HAP-1 (cell line): ENCODE measurements around the gene IRF2BPL.
"Not testable (repeated sequence)": the region's sequence is repeated elsewhere in the genome, so short reads cannot be mapped to it uniquely, and the experiment has no call there.

Experiments used
- DNase-seq, 2 experiments: peaks; one replicate each; pipeline ENCODE4 v3.0.0-alpha.2; 2016 to 2020; ENCODE audit warnings: low spot score in 2 of 2
- H3K27me3 ChIP-seq: fragments of 250-450 bp; sonication (Bioruptor Pico); 2 replicates; pipeline ENCODE4 v1.5.1; 2020; ENCODE audit warnings: low read depth, mild to moderate bottlenecking, moderate library complexity
- H3K36me3 ChIP-seq: fragments of 250-450 bp; sonication (Bioruptor Pico); replicated peaks from 2 replicates; pipeline ENCODE4 v1.5.1; 2020; ENCODE audit warnings: mild to moderate bottlenecking
- H3K4me1 ChIP-seq: fragments of 250-450 bp; sonication (Bioruptor Pico); 2 replicates; pipeline ENCODE4 v1.5.1; 2020; ENCODE audit warnings: mild to moderate bottlenecking
- H3K4me3 ChIP-seq: fragments of 250-450 bp; sonication (Bioruptor Pico); 2 replicates; pipeline ENCODE4 v1.5.1; 2020; ENCODE audit warnings: mild to moderate bottlenecking, moderate library complexity
- H3K9me3 ChIP-seq: fragments of 250-450 bp; sonication (Bioruptor Pico); 2 replicates; pipeline ENCODE4 v1.5.1; 2020; ENCODE audit warnings: mild to moderate bottlenecking, moderate library complexity
- in situ Hi-C: fragments of 300-500 bp; cut with MboI; formaldehyde crosslinking; loops from 3 replicates; pipeline ENCODE4 v1.14.3; 2020; ENCODE audit warnings: low sequenced_read_pairs, inconsistent platforms, mixed read lengths

The IRF2BPL gene

GRCh38 chr14:77022236-77022852, 6.2 kb downstream of the IRF2BPL start:
- in situ Hi-C loops = no loop called here
- Histone ChIP-seq H3K9me3 (no peaks in the 10 kb centered on the region), H3K27me3 (no peaks in the 10 kb centered on the region), H3K36me3 (peaks cover 19% of the 10 kb centered on the region), H3K4me3 (no peak overlapping the region), H3K4me1 (peaks cover 25% of the 10 kb centered on the region)
- no peak for DNase-seq

- DNase-seq, H3K27me3 ChIP-seq, H3K4me3 ChIP-seq, in situ Hi-C loops, H3K9me3 ChIP-seq: not testable (repeated sequence)
- peaks cover 17% of the 10 kb centered on the region for H3K36me3 ChIP-seq
- H3K4me1 ChIP-seq = peaks cover 23% of the 10 kb centered on the region
Observed at GRCh38 chr14:77021424-77021823, 7.1 kb downstream of the IRF2BPL start.

- Histone ChIP-seq H3K4me1 (peaks cover 10% of the 10 kb centered on the region), H3K27me3 (no peaks in the 10 kb centered on the region), H3K9me3 (no peaks in the 10 kb centered on the region), H3K4me3 (no peak overlapping the region), H3K36me3 (no peaks in the 10 kb centered on the region)
- in situ Hi-C loops = no loop called here
- DNase-seq = no peak
Observed at GRCh38 chr14:77018785-77019184, 9.7 kb downstream of the IRF2BPL start.

- no peak for DNase-seq
- Histone ChIP-seq H3K36me3 (no peaks in the 10 kb centered on the region), H3K27me3 (no peaks in the 10 kb centered on the region), H3K4me3 (no peak overlapping the region), H3K9me3 (no peaks in the 10 kb centered on the region), H3K4me1 (peaks cover 10% of the 10 kb centered on the region)
- in situ Hi-C loops = no loop called here
Observed at GRCh38 chr14:77017666-77018065, 10.8 kb downstream of the IRF2BPL start.

GRCh38 chr14:77014734-77015133, 13.8 kb downstream of the IRF2BPL start:
- no peak overlapping the region for H3K4me3 ChIP-seq
- peaks cover 10% of the 10 kb centered on the region for H3K4me1 ChIP-seq
- DNase-seq = no peak
- H3K36me3 ChIP-seq = no peaks in the 10 kb centered on the region
- no peaks in the 10 kb centered on the region for H3K9me3 ChIP-seq
- no peaks in the 10 kb centered on the region for H3K27me3 ChIP-seq
- in situ Hi-C loops = no loop called here

GRCh38 chr14:77014004-77014604, 14.4 kb downstream of the IRF2BPL start:
- Histone ChIP-seq H3K27me3 (no peaks in the 10 kb centered on the region), H3K4me1 (peaks cover 10% of the 10 kb centered on the region), H3K9me3 (no peaks in the 10 kb centered on the region), H3K36me3 (no peaks in the 10 kb centered on the region), H3K4me3 (no peak overlapping the region)
- peak in 1 of 2 experiments; percentile 73 for DNase-seq
- in situ Hi-C loops = no loop called here

- in situ Hi-C loops = no loop called here
- no peaks in the 10 kb centered on the region for H3K36me3 ChIP-seq
- DNase-seq = no peak
- H3K9me3 ChIP-seq = no peaks in the 10 kb centered on the region
- no peaks in the 10 kb centered on the region for H3K27me3 ChIP-seq
- H3K4me1 ChIP-seq = peaks cover 18% of the 10 kb centered on the region
- H3K4me3 ChIP-seq = no peak overlapping the region
Observed at GRCh38 chr14:77012193-77012765, 16.2 kb downstream of the IRF2BPL start.

GRCh38 chr14:77011245-77011644, 17.3 kb downstream of the IRF2BPL start:
- H3K4me1 ChIP-seq = peaks cover 18% of the 10 kb centered on the region
- no peak for DNase-seq
- in situ Hi-C loops = no loop called here

GRCh38 chr14:77009014-77009413, 19.5 kb downstream of the IRF2BPL start:
- Histone ChIP-seq H3K36me3 (no peaks in the 10 kb centered on the region), H3K4me3 (no peak overlapping the region), H3K9me3 (no peaks in the 10 kb centered on the region), H3K27me3 (no peaks in the 10 kb centered on the region), H3K4me1 (peaks cover 12% of the 10 kb centered on the region)
- in situ Hi-C loops = no loop called here
- no peak for DNase-seq

More at GRCh38 chr14:77011245-77011644, 17.3 kb downstream of the IRF2BPL start:
- no peaks in the 10 kb centered on the region for H3K9me3 ChIP-seq
- H3K27me3 ChIP-seq = no peaks in the 10 kb centered on the region
- H3K36me3 ChIP-seq = no peaks in the 10 kb centered on the region
- H3K4me3 ChIP-seq = no peak overlapping the region

- no peak overlapping the region for H3K4me3 ChIP-seq
- no peaks in the 10 kb centered on the region for H3K27me3 ChIP-seq
- no peaks in the 10 kb centered on the region for H3K9me3 ChIP-seq
- in situ Hi-C loops = no loop called here
- peaks cover 8% of the 10 kb centered on the region for H3K4me1 ChIP-seq
- H3K36me3 ChIP-seq = no peaks in the 10 kb centered on the region
- no peak for DNase-seq
Observed at GRCh38 chr14:77008541-77008940, 20.0 kb downstream of the IRF2BPL start.

- Histone ChIP-seq H3K36me3 (no peaks in the 10 kb centered on the region), H3K27me3 (no peaks in the 10 kb centered on the region), H3K9me3 (no peaks in the 10 kb centered on the region), H3K4me1 (peaks cover 8% of the 10 kb centered on the region), H3K4me3 (no peak overlapping the region)
- no peak for DNase-seq
- in situ Hi-C loops = no loop called here
Observed at GRCh38 chr14:77007975-77008421, 20.5 kb downstream of the IRF2BPL start.

GRCh38 chr14:77007183-77007974, 21.1 kb downstream of the IRF2BPL start:
- Histone ChIP-seq H3K9me3 (no peaks in the 10 kb centered on the region), H3K36me3 (no peaks in the 10 kb centered on the region), H3K27me3 (no peaks in the 10 kb centered on the region), H3K4me3 (no peak overlapping the region), H3K4me1 (peaks cover 8% of the 10 kb centered on the region)
- in situ Hi-C loops = no loop called here
- DNase-seq = no peak

- H3K27me3 ChIP-seq = no peaks in the 10 kb centered on the region
Observed at GRCh38 chr14:77006132-77006531, 22.4 kb downstream of the IRF2BPL start.

GRCh38 chr14:77005559-77005958, 22.9 kb downstream of the IRF2BPL start:
- Histone ChIP-seq H3K4me3 (no peak overlapping the region), H3K4me1 (peaks cover 8% of the 10 kb centered on the region), H3K9me3 (no peaks in the 10 kb centered on the region), H3K27me3 (no peaks in the 10 kb centered on the region), H3K36me3 (no peaks in the 10 kb centered on the region)
- peak in 1 of 2 experiments; percentile 44 for DNase-seq
- in situ Hi-C loops = no loop called here

More at GRCh38 chr14:77006132-77006531, 22.4 kb downstream of the IRF2BPL start:
- no peak for DNase-seq
- in situ Hi-C loops = no loop called here
- Histone ChIP-seq H3K4me1 (peaks cover 8% of the 10 kb centered on the region), H3K4me3 (no peak overlapping the region), H3K36me3 (no peaks in the 10 kb centered on the region), H3K9me3 (no peaks in the 10 kb centered on the region)
